H1 (cell line): ENCODE results near the gene GMCL2.

ENCODE experiments used
- BRCA1 ChIP-seq: IDR thresholded peaks from 2 replicates; pipeline ENCODE4 v1.6.1; 2012; ENCODE audit warnings: low read depth, low read length, improper control_type of control experiment
- CBX8 ChIP-seq: fragments of 300-800, 300-1000 bp; sonication (generic); IDR thresholded peaks from 2 replicates; pipeline ENCODE4 v1.7.1; 2016; ENCODE audit warnings: low read depth, low read length, borderline replicate concordance
- CHD2 ChIP-seq: IDR thresholded peaks from 2 replicates; pipeline ENCODE4 v1.6.1; 2012; ENCODE audit warnings: low read length, improper control_type of control experiment
- CTCF ChIP-seq, 3 experiments: IDR thresholded peaks; 1 replicate in 2 of 3; 2 replicates in 1 of 3; pipeline versions ENCODE4 v1.5.1 to v1.6.1; 2011; ENCODE audit warnings: low read length in 3 of 3, mild to moderate bottlenecking in 3 of 3, inconsistent platforms in 2 of 3, low read depth in 1 of 3, moderate library complexity in 1 of 3; ENCODE audit not compliant: insufficient read depth in 1 of 3; ENCODE audit errors: control extremely low read depth in 1 of 3
- EZH2 ChIP-seq: fragments of 200-600 bp; sonication (generic); IDR thresholded peaks from 2 replicates; pipeline ENCODE4 v1.7.1; 2012; ENCODE audit warnings: low read depth, mild to moderate bottlenecking, moderate library complexity, low read length, inconsistent platforms; ENCODE audit not compliant: severe bottlenecking
- GABPA ChIP-seq: IDR thresholded peaks from 2 replicates; pipeline ENCODE4 v1.6.1; 2011; ENCODE audit warnings: mild to moderate bottlenecking, low read length, moderate library complexity, borderline replicate concordance; ENCODE audit not compliant: insufficient read depth
- POLR2A ChIP-seq, 2 experiments: IDR thresholded peaks; 1 replicate in 1 of 2; 2 replicates in 1 of 2; pipeline ENCODE4 v1.6.1; 2011; ENCODE audit warnings: low read depth in 2 of 2, low read length in 2 of 2, mild to moderate bottlenecking in 2 of 2; ENCODE audit errors: control extremely low read depth in 1 of 2
- SIRT6 ChIP-seq: IDR thresholded peaks from one replicate; pipeline ENCODE4 v1.7.1; 2012; ENCODE audit warnings: low read length, inconsistent platforms
- SP2 ChIP-seq: IDR thresholded peaks from 2 replicates; pipeline ENCODE4 v1.6.1; 2012; ENCODE audit warnings: mild to moderate bottlenecking, low read length, inconsistent platforms
- SRF ChIP-seq: IDR thresholded peaks from 2 replicates; pipeline ENCODE4 v1.6.1; 2011; ENCODE audit warnings: mild to moderate bottlenecking, low read depth, low read length, moderate library complexity
- TEAD4 ChIP-seq: IDR thresholded peaks from 2 replicates; pipeline ENCODE4 v1.6.1; 2012; ENCODE audit warnings: low read depth, low read length, inconsistent platforms, mixed read lengths
- USF2 ChIP-seq: IDR thresholded peaks from 2 replicates; pipeline ENCODE4 v1.6.1; 2011; ENCODE audit warnings: low read length, improper control_type of control experiment
- TF ChIP-seq, protein P1 (sequence below): IDR thresholded peaks from 2 replicates; pipeline ENCODE4 v1.6.1; 2012; ENCODE audit warnings: inconsistent platforms

- TF ChIP-seq, protein P1, sequence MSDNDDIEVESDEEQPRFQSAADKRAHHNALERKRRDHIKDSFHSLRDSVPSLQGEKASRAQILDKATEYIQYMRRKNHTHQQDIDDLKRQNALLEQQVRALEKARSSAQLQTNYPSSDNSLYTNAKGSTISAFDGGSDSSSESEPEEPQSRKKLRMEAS, result no peak
- TF ChIP-seq CTCF (IDR thresholded peaks at IDR 0.05; ENCODE audit: control extremely low read depth in 1 of 3, insufficient read depth in 1 of 3, low read depth in 1 of 3, low read length in 3 of 3) (no peak), SIRT6 (no peak), TEAD4 (no peak), POLR2A (IDR thresholded peaks at IDR 0.05; ENCODE audit: control extremely low read depth in 1 of 2, low read depth in 2 of 2, low read length in 2 of 2) (no peak), CBX8 (no peak), CHD2 (no peak), SP2 (no peak), GABPA (no peak), EZH2 (no peak), SRF (no peak), BRCA1 (no peak), USF2 (no peak)
These were observed 40.8 kb upstream of the GMCL2 start for GRCh38 chr5:178227929-178228328.
